Panc1 (cell line): ENCODE data around the gene STEAP1B. TPM values are rescaled to one million over a fixed set of nuclear protein-coding genes. Genes with fewer than 3 reads are reported as not detected.

Experiments
- ATAC-seq: fragments of 200-7000 bp; cut with Tn5 transposase; 2 replicates; pipeline ENCODE4 v1.9.1; 2020; ENCODE audit warnings: mild to moderate bottlenecking, moderate library complexity
- BruUV-seq: library from RNA; stranded (reverse); fragments of 400-500 nt; replicated peaks from 2 replicates; lab custom pipeline; 2021; lab: Mats Ljungman, UMichigan
- CTCF ChIA-PET: fragments of 300-600 bp; sonication (Branson Sonifier 250); formaldehyde crosslinking; loops from one replicate; lab custom pipeline; 2022; ENCODE audit warnings: antibody characterized with exemption; lab: Charles Lee
- POLR2A ChIA-PET: fragments of 300-600 bp; sonication (Branson Sonifier 250); formaldehyde crosslinking; loops from one replicate; lab custom pipeline; 2022; ENCODE audit warnings: antibody characterized with exemption; lab: Charles Lee
- DNase-seq: peaks from one replicate; pipeline ENCODE4 v3.0.0-alpha.2; 2010; ENCODE audit warnings: low read depth, low spot score
- H3K27ac ChIP-seq: 2 replicates; pipeline ENCODE4 v1.5.1; 2011; ENCODE audit warnings: mild to moderate bottlenecking, low read length, inconsistent platforms
- H3K27me3 ChIP-seq: fragments of 200-500 bp; sonication (Bioruptor generic); 2 replicates; pipeline ENCODE4 v1.6.0; 2014; ENCODE audit warnings: low read length, inconsistent platforms; ENCODE audit not compliant: control insufficient read depth, insufficient read depth
- H3K36me3 ChIP-seq: fragments of 200-500 bp; sonication (Bioruptor generic); 2 replicates; pipeline ENCODE4 v1.5.1; 2014; ENCODE audit warnings: inconsistent platforms, mild to moderate bottlenecking, low read length, moderate library complexity; ENCODE audit not compliant: control insufficient read depth, insufficient read depth
- H3K4me1 ChIP-seq: 2 replicates; pipeline ENCODE4 v1.5.1; 2011; ENCODE audit warnings: inconsistent platforms, mild to moderate bottlenecking, low read length, moderate library complexity; ENCODE audit not compliant: control insufficient read depth, insufficient read depth
- H3K4me3 ChIP-seq, 2 experiments: 2 replicates each; pipeline ENCODE4 v1.5.1; 2011 to 2012; ENCODE audit warnings: low read depth in 2 of 2, low read length in 2 of 2, mild to moderate bottlenecking in 2 of 2, inconsistent platforms in 1 of 2, moderate library complexity in 1 of 2
- H3K9me3 ChIP-seq: fragments of 200-500 bp; sonication (Bioruptor generic); 2 replicates; pipeline ENCODE4 v1.5.1; 2014; ENCODE audit warnings: low read depth, mild to moderate bottlenecking, inconsistent platforms, low read length, moderate library complexity; ENCODE audit not compliant: control insufficient read depth, insufficient read depth
- CTCF ChIP-seq: fragments of 450-650 bp; IDR thresholded peaks from 2 replicates; pipeline ENCODE4 v1.5.1; 2017; ENCODE audit warnings: mild to moderate bottlenecking
- POLR2AphosphoS5 ChIP-seq: IDR thresholded peaks from 2 replicates; pipeline ENCODE4 v1.6.1; 2012; ENCODE audit warnings: mild to moderate bottlenecking, low read depth, low read length, moderate library complexity
- REST ChIP-seq, 2 experiments: IDR thresholded peaks; 2 replicates each; pipeline ENCODE4 v1.6.1; 2011 to 2012; ENCODE audit warnings: low read depth in 2 of 2, control low read depth in 1 of 2, low read length in 1 of 2, mild to moderate bottlenecking in 1 of 2, moderate library complexity in 1 of 2; ENCODE audit not compliant: insufficient read depth in 1 of 2
- SIN3A ChIP-seq: IDR thresholded peaks from 2 replicates; pipeline ENCODE4 v1.6.1; 2012; ENCODE audit warnings: low read depth, mild to moderate bottlenecking, low read length, moderate library complexity, borderline replicate concordance; ENCODE audit not compliant: insufficient read depth
- TCF7L2 ChIP-seq: IDR thresholded peaks from 2 replicates; pipeline ENCODE4 v1.6.1; 2011; ENCODE audit warnings: mild to moderate bottlenecking, low read depth, low read length, inconsistent platforms
- in situ Hi-C: cut with HindIII; loops from 2 replicates; pipeline ENCODE4 v1.10.0; 2016; ENCODE audit warnings: low sequenced_read_pairs, low pct_unique_long_range_greater_than_20kb
- intact Hi-C: fragments of 100-400 bp; cut with micrococcal nuclease; formaldehyde crosslinking; loops from one replicate; pipeline ENCODE4 v1.10.0; 2022; ENCODE audit not compliant: unreplicated experiment
- total RNA-seq: library from RNA; stranded (reverse); gene quantifications from one replicate; pipeline ENCODE4 v1.2.1, GENCODE V29; 2021; ENCODE audit not compliant: unreplicated experiment

Gene STEAP1B
- total RNA-seq, 1 experiment from 2014 or later: 3.3 TPM

DNA sequence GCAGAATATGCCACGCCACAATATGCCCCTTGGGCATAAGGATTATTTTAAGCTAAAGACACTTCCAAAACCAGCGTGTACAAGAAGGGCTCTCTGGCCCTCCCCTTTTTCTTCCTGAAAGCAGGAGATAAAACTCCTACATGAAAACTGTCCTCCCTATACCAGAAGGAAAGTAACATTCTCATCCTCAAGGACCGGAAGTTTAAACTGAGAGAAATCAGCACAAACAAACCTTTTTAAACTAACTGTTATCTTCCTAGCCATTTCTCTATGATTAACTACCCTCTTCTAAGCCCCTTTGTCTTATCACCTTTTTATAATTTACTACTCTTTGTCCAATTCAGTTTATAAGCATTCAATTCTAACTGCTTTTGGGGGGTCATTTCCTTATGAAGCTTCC is 126.6 kb downstream of the STEAP1B start:
- ChIA-PET POLR2A (no interaction called here), CTCF (no interaction called here)
- Histone ChIP-seq H3K27me3 (peaks cover 4% of the 10 kb centered on the region; the same call in 1 of the 2 replicates), H3K27ac (no peak overlapping the region), H3K9me3 (no peaks in the 10 kb centered on the region), H3K4me3 (no peak overlapping the region), H3K4me1 (no peaks in the 10 kb centered on the region), H3K36me3 (no peaks in the 10 kb centered on the region)
- intact Hi-C loops: no loop called here
- no TSS peak for BruUV-seq
- TF ChIP-seq REST (IDR thresholded peaks at IDR 0.05; ENCODE audit: insufficient read depth in 1 of 2, low read depth in 2 of 2, low read length in 1 of 2): no peak
- no peak for TF ChIP-seq TCF7L2
- TF ChIP-seq CTCF: no peak
- TF ChIP-seq POLR2AphosphoS5: no peak
- no peak for TF ChIP-seq SIN3A
- DNase-seq (no peak), ATAC-seq (no peak)
- in situ Hi-C loops: no loop called here

- no peak for ATAC-seq
- CTCF ChIA-PET: no interaction called here
- DNase-seq: no peak
- H3K4me1 ChIP-seq: no peaks in the 10 kb centered on the region
- H3K4me3 ChIP-seq: no peak overlapping the region
- intact Hi-C loops: no loop called here
- POLR2A ChIA-PET: no interaction called here
- H3K27me3 ChIP-seq: peaks cover 4% of the 10 kb centered on the region; the same call in 1 of the 2 replicates
- in situ Hi-C loops: no loop called here
- H3K36me3 ChIP-seq: no peaks in the 10 kb centered on the region
- no TSS peak for BruUV-seq
- TF ChIP-seq SIN3A (no peak), CTCF (no peak), REST (IDR thresholded peaks at IDR 0.05; ENCODE audit: insufficient read depth in 1 of 2, low read depth in 2 of 2, low read length in 1 of 2) (no peak), POLR2AphosphoS5 (no peak), TCF7L2 (no peak)
- H3K9me3 ChIP-seq: no peaks in the 10 kb centered on the region
- no peak overlapping the region for H3K27ac ChIP-seq
These were observed 127.1 kb downstream of the STEAP1B start for GRCh38 chr7:22372863-22373262.
